ENCODE data around the gene SLFN12L.
"Not testable (repeated sequence)": the region's sequence is repeated elsewhere in the genome, so short reads cannot be mapped to it uniquely, and the experiment has no call there.

The SLFN12L gene

GRCh38 chr17:35537601-35538141, at the start of gene SLFN12L:
Gene SLFN12L (minus strand): TSS chr17:35537678. CDS start chr17:35522364, 15,314 bp downstream.
- no peak for DNase-seq

- DNase-seq = no peak
Measured at GRCh38 chr17:35586569-35587073, 49.1 kb upstream of the SLFN12L start.

- DNase-seq = no peak
Measured at GRCh38 chr17:35584061-35584460, 46.6 kb upstream of the SLFN12L start.

- peak; percentile 30 for DNase-seq
Measured at GRCh38 chr17:35578929-35579432, 41.5 kb upstream of the SLFN12L start.

GRCh38 chr17:35578197-35578928, 40.9 kb upstream of the SLFN12L start, which contains the start of gene PEX12:
Gene PEX12 (minus strand): TSS chr17:35578571. CDS start chr17:35578021, 550 bp downstream.
- peak; percentile 90 for DNase-seq

GRCh38 chr17:35577830-35578196, 40.3 kb upstream of the SLFN12L start:
- peak; percentile 35 for DNase-seq

- no peak for DNase-seq
Measured at GRCh38 chr17:35575759-35576158, 38.3 kb upstream of the SLFN12L start.

GRCh38 chr17:35569405-35569804, 31.9 kb upstream of the SLFN12L start:
- DNase-seq = no peak

GRCh38 chr17:35568561-35568960, 31.1 kb upstream of the SLFN12L start:
- DNase-seq = peak; percentile 55

- no peak for DNase-seq
Measured at GRCh38 chr17:35566968-35567367, 29.5 kb upstream of the SLFN12L start.

- DNase-seq = not testable (repeated sequence)
Measured at GRCh38 chr17:35563181-35563580, 25.7 kb upstream of the SLFN12L start.

- DNase-seq = no peak
Measured at GRCh38 chr17:35560703-35561102, 23.2 kb upstream of the SLFN12L start, which contains the start of gene SLFN14. Gene SLFN14 (minus strand): TSS chr17:35560819. CDS start chr17:35558062, 2,757 bp downstream.

- no peak for DNase-seq
Measured at GRCh38 chr17:35559495-35560210, 22.2 kb upstream of the SLFN12L start.

GRCh38 chr17:35557353-35557752, 19.9 kb upstream of the SLFN12L start:
- DNase-seq = no peak

GRCh38 chr17:35555691-35556090, 18.2 kb upstream of the SLFN12L start:
- no peak for DNase-seq

GRCh38 chr17:35554668-35555067, 17.2 kb upstream of the SLFN12L start:
- DNase-seq = no peak

- no peak for DNase-seq
Measured at GRCh38 chr17:35553310-35553709, 15.8 kb upstream of the SLFN12L start.

GRCh38 chr17:35548978-35549377, 11.5 kb upstream of the SLFN12L start:
- no peak for DNase-seq

GRCh38 chr17:35548208-35548810, 10.8 kb upstream of the SLFN12L start:
- no peak for DNase-seq

GRCh38 chr17:35546487-35546886, 9.0 kb upstream of the SLFN12L start:
- no peak for DNase-seq

- DNase-seq = peak; percentile 3
Measured at GRCh38 chr17:35545150-35545549, 7.7 kb upstream of the SLFN12L start.

- no peak for DNase-seq
Measured at GRCh38 chr17:35543856-35544255, 6.4 kb upstream of the SLFN12L start.

- no peak for DNase-seq
Measured at GRCh38 chr17:35542990-35543389, 5.5 kb upstream of the SLFN12L start.
